Measurements from ENCODE around the gene ATP10B. TPM values are rescaled to one million over a fixed set of nuclear protein-coding genes. Genes with fewer than 3 reads are reported as not detected.
"Not testable (repeated sequence)": the region's sequence is repeated elsewhere in the genome, so short reads cannot be mapped to it uniquely, and the experiment has no call there.

The ATP10B gene
- not detected for total RNA-seq (2021; fragmentation: NEBNext Ultra II Directional; extraction: Animal tissue kit (Norgen Biotek cat#: 25700))
- long read RNA-seq = 0 reads

GRCh38 chr5:160852049-160852448 is at the start of gene ATP10B:
ATP10B (minus strand) TSS chr5:160852211; CDS start chr5:160688074, 164,137 bp downstream.
- no peaks in the 10 kb centered on the region for H3K36me3 Mint-ChIP-seq (ENCODE audit: low read depth)
- no peak within 1 kb of the TSS for H3K27ac Mint-ChIP-seq
- H3K27me3 Mint-ChIP-seq (ENCODE audit: insufficient read depth) = no peaks in the 10 kb centered on the region
- no peaks in the 10 kb centered on the region for H3K4me1 Mint-ChIP-seq (ENCODE audit: low read depth)
- DNase-seq = no peak
- no peaks in the 10 kb centered on the region; the same call in 1 of the 2 replicates for H3K9me3 Mint-ChIP-seq
- no peak for TF ChIP-seq CTCF (IDR thresholded peaks at IDR 0.05)
- no peak within 1 kb of the TSS for H3K4me3 Mint-ChIP-seq

GRCh38 chr5:160901656-160902055 is 49.6 kb upstream of the ATP10B start:
- Mint-ChIP-seq H3K36me3 (ENCODE audit: low read depth) (no peaks in the 10 kb centered on the region), H3K9me3 (peaks cover 39% of the 10 kb centered on the region), H3K27ac (no peak overlapping the region), H3K27me3 (ENCODE audit: insufficient read depth) (no peaks in the 10 kb centered on the region; the same call in 1 of the 2 replicates), H3K4me3 (no peak overlapping the region), H3K4me1 (ENCODE audit: low read depth) (no peaks in the 10 kb centered on the region)
- no peak for DNase-seq
- no peak for TF ChIP-seq CTCF (IDR thresholded peaks at IDR 0.05)

GRCh38 chr5:160899735-160900134 is 47.7 kb upstream of the ATP10B start:
- no peaks in the 10 kb centered on the region for H3K36me3 Mint-ChIP-seq (ENCODE audit: low read depth)
- H3K9me3 Mint-ChIP-seq = peaks cover 41% of the 10 kb centered on the region
- no peaks in the 10 kb centered on the region for H3K4me1 Mint-ChIP-seq (ENCODE audit: low read depth)
- DNase-seq = no peak
- no peak overlapping the region for H3K27ac Mint-ChIP-seq
- no peak for TF ChIP-seq CTCF (IDR thresholded peaks at IDR 0.05)
- no peaks in the 10 kb centered on the region; the same call in none of the 2 replicates for H3K27me3 Mint-ChIP-seq (ENCODE audit: insufficient read depth)
- no peak overlapping the region for H3K4me3 Mint-ChIP-seq

- DNase-seq; H3K36me3 Mint-ChIP-seq (ENCODE audit: low read depth); H3K4me1 Mint-ChIP-seq (ENCODE audit: low read depth); H3K27ac Mint-ChIP-seq; H3K4me3 Mint-ChIP-seq; H3K27me3 Mint-ChIP-seq (ENCODE audit: insufficient read depth): not testable (repeated sequence)
- H3K9me3 Mint-ChIP-seq = peaks cover 44% of the 10 kb centered on the region
Observed at GRCh38 chr5:160893180-160893964, 41.4 kb upstream of the ATP10B start.

- H3K4me3 Mint-ChIP-seq = no peak overlapping the region
- no peaks in the 10 kb centered on the region for H3K4me1 Mint-ChIP-seq (ENCODE audit: low read depth)
- H3K36me3 Mint-ChIP-seq (ENCODE audit: low read depth) = no peaks in the 10 kb centered on the region
- no peak overlapping the region for H3K27ac Mint-ChIP-seq
- no peak for DNase-seq
- H3K27me3 Mint-ChIP-seq (ENCODE audit: insufficient read depth) = peaks cover 1% of the 10 kb centered on the region; the same call in 1 of the 2 replicates
- TF ChIP-seq CTCF (IDR thresholded peaks at IDR 0.05) = no peak
- peaks cover 30% of the 10 kb centered on the region for H3K9me3 Mint-ChIP-seq
Observed at GRCh38 chr5:160887780-160888179, 35.8 kb upstream of the ATP10B start.

- DNase-seq; H3K27me3 Mint-ChIP-seq (ENCODE audit: insufficient read depth); H3K4me3 Mint-ChIP-seq; H3K4me1 Mint-ChIP-seq (ENCODE audit: low read depth); H3K36me3 Mint-ChIP-seq (ENCODE audit: low read depth); H3K27ac Mint-ChIP-seq: not testable (repeated sequence)
- H3K9me3 Mint-ChIP-seq = peaks cover 26% of the 10 kb centered on the region
Observed at GRCh38 chr5:160873560-160874200, 21.7 kb upstream of the ATP10B start.

All from HFFc6 (cell line).